Gastroesophageal sphincter (tissue), 3 donors: ENCODE results near the gene SKIC2.

Experiments
- CTCF ChIP-seq, 4 experiments: fragments of 200-600 bp in 2 of 4; fragments of 450-650 bp in 2 of 4; sonication (generic) in 1 of 4; IDR thresholded peaks; one replicate each; pipeline ENCODE4 v1.5.1; 2017 to 2019; ENCODE audit warnings: antibody characterized with exemption in 4 of 4, mild to moderate bottlenecking in 2 of 4, moderate library complexity in 2 of 4
- POLR2A ChIP-seq, 2 donors: fragments of 450-650 bp; IDR thresholded peaks; one replicate each; pipeline ENCODE4 v1.6.1; 2017; ENCODE audit warnings: antibody characterized with exemption in 2 of 2, mild to moderate bottlenecking in 2 of 2, moderate library complexity in 1 of 2

- TF ChIP-seq CTCF (IDR thresholded peaks at IDR 0.05) (no peak), POLR2A (IDR thresholded peaks at IDR 0.05) (no peak)
Measured at GRCh38 chr6:31949926-31950548, 8.9 kb upstream of the SKIC2 start.
